CD4-positive, CD25-positive, alpha-beta regulatory T cell (primary cell): ENCODE data around the gene TAP1. TPM values are rescaled to one million over a fixed set of nuclear protein-coding genes. Genes with fewer than 3 reads are reported as not detected.
A peak's percentile ranks its signal among the peaks of the same experiment; 100 is the strongest.

Experiments used
- ATAC-seq, 2 donors: fragments of 150-1000 bp; cut with Tn5 transposase; one replicate each; pipeline ENCODE4 v1.10.0; 2021; ENCODE audit warnings: low read depth in 2 of 2, moderate number of reproducible peaks in 2 of 2, moderate library complexity in 1 of 2
- DNase-seq, 3 donors: peaks; one replicate each; pipeline versions ENCODE4 v3.0.0 to v3.0.0-alpha.2; 2012 to 2022; ENCODE audit warnings: mixed read lengths in 1 of 3
- H3K27ac ChIP-seq: one replicate; pipeline ENCODE4 v1.7.0; 2013; ENCODE audit warnings: mild to moderate bottlenecking, low read length; ENCODE audit not compliant: insufficient read depth, poor library complexity, severe bottlenecking
- H3K27me3 ChIP-seq: one replicate; pipeline ENCODE4 v1.7.0; 2013; ENCODE audit warnings: low read length; ENCODE audit not compliant: control insufficient read depth, insufficient read depth
- H3K36me3 ChIP-seq: one replicate; pipeline ENCODE4 v1.7.0; 2013; ENCODE audit warnings: mild to moderate bottlenecking, low read length, moderate library complexity; ENCODE audit not compliant: control insufficient read depth, insufficient read depth
- H3K4me1 ChIP-seq: 2 replicates; pipeline ENCODE4 v1.7.0; 2013; ENCODE audit warnings: mild to moderate bottlenecking, low read length; ENCODE audit not compliant: insufficient read depth, control insufficient read depth, poor library complexity, severe bottlenecking
- H3K4me3 ChIP-seq: one replicate; pipeline ENCODE4 v1.7.0; 2013; ENCODE audit warnings: low read depth, mild to moderate bottlenecking, low read length, moderate library complexity
- H3K9me3 ChIP-seq, 2 experiments: 1 replicate in 1 of 2; 2 replicates in 1 of 2; pipeline ENCODE4 v1.7.0; 2013; ENCODE audit warnings: low read length in 2 of 2, mild to moderate bottlenecking in 1 of 2, moderate library complexity in 1 of 2; ENCODE audit not compliant: control insufficient read depth in 2 of 2
- H3K27ac Mint-ChIP-seq, 3 donors: one replicate each; pipeline ENCODE4 v1.8.0; 2020 to 2022; ENCODE audit warnings: mild to moderate bottlenecking in 3 of 3, mixed read lengths in 3 of 3, moderate library complexity in 2 of 3
- H3K27me3 Mint-ChIP-seq: one replicate; pipeline ENCODE4 v1.8.0; 2022; ENCODE audit warnings: mild to moderate bottlenecking, mixed read lengths
- H3K36me3 Mint-ChIP-seq: one replicate; pipeline ENCODE4 v1.8.0; 2020; ENCODE audit warnings: mixed read lengths
- H3K4me1 Mint-ChIP-seq, 4 donors: one replicate each; pipeline ENCODE4 v1.8.0; 2020 to 2022; ENCODE audit warnings: mixed read lengths in 4 of 4, mild to moderate bottlenecking in 1 of 4
- H3K4me3 Mint-ChIP-seq, 4 donors: one replicate each; pipeline ENCODE4 v1.8.0; 2020 to 2022; ENCODE audit warnings: mild to moderate bottlenecking in 4 of 4, mixed read lengths in 4 of 4, moderate library complexity in 3 of 4
- H3K9me3 Mint-ChIP-seq, 7 donors: one replicate each; pipeline ENCODE4 v1.8.0; 2020 to 2022; ENCODE audit warnings: mixed read lengths in 7 of 7, mild to moderate bottlenecking in 3 of 7, moderate library complexity in 2 of 7
- polyA plus RNA-seq, 4 donors: library from polyadenylated mRNA; unstranded; fragments of 300-500 nt; fragmentation: Illumina TruSeq; gene quantifications; one replicate each; pipeline ENCODE4 v1.2.3, GENCODE V29; 2021
- total RNA-seq: library from RNA; stranded (reverse); gene quantifications from one replicate; pipeline ENCODE4 v1.2.3, GENCODE V29; 2022

TAP1 gene
- total and polyA plus RNA-seq, 5 donors from 2014 or later, result 220 to 477 (median 430) TPM

DNA sequence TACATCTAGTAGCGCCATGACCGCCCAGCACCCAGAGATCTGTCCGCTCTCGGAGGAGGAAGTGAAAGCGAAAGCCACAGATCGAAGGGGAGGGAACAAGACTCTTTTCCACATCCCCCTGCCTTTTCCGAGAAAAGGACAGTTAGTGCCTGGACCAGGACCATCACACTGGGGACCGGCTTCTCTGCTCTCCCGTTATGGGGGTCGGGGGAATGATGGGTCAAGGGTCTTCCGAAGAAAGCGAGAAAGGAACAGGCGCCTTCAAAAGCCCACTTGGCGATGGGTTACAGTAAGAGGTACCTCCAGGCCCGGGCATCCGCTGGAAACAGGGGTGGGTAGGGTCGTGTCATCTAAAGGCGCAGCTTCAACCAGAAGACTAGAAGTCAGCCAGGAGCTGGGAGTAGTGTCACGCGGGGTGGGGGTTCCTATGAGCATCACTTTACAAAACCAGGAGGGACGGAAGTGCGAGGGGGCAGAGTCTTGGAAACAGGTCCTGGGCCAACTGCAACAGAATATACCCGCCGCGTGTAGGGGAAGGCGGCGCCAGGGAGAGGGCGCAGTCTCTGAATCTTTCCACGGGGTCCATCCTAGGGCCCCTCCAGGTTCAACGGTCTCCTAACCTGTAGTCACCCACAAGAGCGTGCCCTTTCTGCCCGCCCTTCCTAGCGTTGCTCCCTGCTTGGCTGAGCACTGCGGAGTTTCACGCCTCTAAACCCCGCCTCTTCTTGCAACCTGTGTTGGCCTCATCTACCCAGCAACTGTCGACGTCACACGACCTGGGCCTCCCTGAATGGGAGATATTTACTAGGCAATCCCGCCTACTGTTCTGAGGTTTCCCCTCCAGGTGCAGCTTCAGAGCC lies 9.3 kb downstream of the TAP1 start, which contains the start of gene PSMB8:
TSS of gene PSMB8 (minus strand) at position 69 of the 860 bp plus-strand sequence. CDS start at position 18, 51 bp downstream.
- Histone ChIP-seq H3K27ac (peak within 1 kb of the TSS; percentile 99), H3K27me3 (no peaks in the 10 kb centered on the region), H3K9me3 (no peaks in the 10 kb centered on the region), H3K36me3 (peaks cover 58% of the 10 kb centered on the region), H3K4me3 (peak within 1 kb of the TSS; percentile 94), H3K4me1 (peaks cover 90% of the 10 kb centered on the region)
- ATAC-seq (peak; percentile 83 to 84), DNase-seq (peak; percentile 98 to 99 (median 98))
- peak within 1 kb of the TSS; percentile 96 to 99 (median 98) for H3K4me3 Mint-ChIP-seq
- H3K36me3 Mint-ChIP-seq, result peaks cover 75% of the 10 kb centered on the region
- peak within 1 kb of the TSS; percentile 100 for H3K27ac Mint-ChIP-seq
- H3K9me3 Mint-ChIP-seq, result no peaks in the 10 kb centered on the region
- peaks cover 4% of the 10 kb centered on the region for H3K27me3 Mint-ChIP-seq
- H3K4me1 Mint-ChIP-seq, result peaks cover 14 to 82% (median 62%) of the 10 kb centered on the region in 4 donors

DNA sequence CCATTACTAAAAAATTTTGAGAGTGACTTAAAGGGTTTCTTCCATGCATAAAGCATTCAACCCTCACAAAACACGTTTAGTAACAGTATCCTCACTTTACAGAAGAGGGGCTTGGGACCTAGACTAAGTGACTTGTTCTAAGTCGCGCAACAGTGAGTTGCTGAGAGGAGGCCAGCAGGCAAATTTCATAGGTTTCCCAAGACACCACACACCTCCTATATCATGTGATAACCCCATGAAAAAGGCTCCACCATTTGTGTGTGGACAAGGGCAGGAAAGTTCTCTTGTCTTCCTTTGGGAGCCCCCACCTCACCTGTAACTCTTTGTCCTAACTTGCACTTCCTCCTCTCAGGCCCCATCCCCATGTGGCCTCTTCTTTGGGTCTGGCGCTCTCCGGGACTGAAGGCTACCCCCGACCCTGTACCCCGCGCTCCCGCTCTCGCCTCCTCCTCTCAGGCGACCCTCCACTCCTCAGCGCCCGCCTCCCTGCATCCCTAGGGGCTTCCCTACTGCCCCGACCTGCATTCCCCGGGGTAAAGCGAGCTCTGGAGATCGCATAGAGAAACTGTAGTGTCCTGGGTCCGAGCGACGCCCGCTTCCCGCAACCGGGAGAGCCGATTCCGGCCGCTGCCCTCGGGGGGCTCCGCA lies 10.0 kb downstream of the TAP1 start:
- H3K27me3 Mint-ChIP-seq, result peaks cover 4% of the 10 kb centered on the region
- Histone ChIP-seq H3K27me3 (no peaks in the 10 kb centered on the region), H3K27ac (peak overlapping the region; percentile 99), H3K36me3 (peaks cover 50% of the 10 kb centered on the region), H3K4me3 (peak overlapping the region; percentile 94), H3K9me3 (no peaks in the 10 kb centered on the region), H3K4me1 (peaks cover 88% of the 10 kb centered on the region)
- DNase-seq, result peak in 1 of 3 donors; percentile 39
- no peaks in the 10 kb centered on the region for H3K9me3 Mint-ChIP-seq
- peak overlapping the region; percentile 100 for H3K27ac Mint-ChIP-seq
- H3K4me3 Mint-ChIP-seq, result peak overlapping the region; percentile 96 to 99 (median 98)
- peaks cover 67% of the 10 kb centered on the region for H3K36me3 Mint-ChIP-seq
- H3K4me1 Mint-ChIP-seq, result peaks cover 15 to 82% (median 58%) of the 10 kb centered on the region in 4 donors
- ATAC-seq, result no peak

DNA sequence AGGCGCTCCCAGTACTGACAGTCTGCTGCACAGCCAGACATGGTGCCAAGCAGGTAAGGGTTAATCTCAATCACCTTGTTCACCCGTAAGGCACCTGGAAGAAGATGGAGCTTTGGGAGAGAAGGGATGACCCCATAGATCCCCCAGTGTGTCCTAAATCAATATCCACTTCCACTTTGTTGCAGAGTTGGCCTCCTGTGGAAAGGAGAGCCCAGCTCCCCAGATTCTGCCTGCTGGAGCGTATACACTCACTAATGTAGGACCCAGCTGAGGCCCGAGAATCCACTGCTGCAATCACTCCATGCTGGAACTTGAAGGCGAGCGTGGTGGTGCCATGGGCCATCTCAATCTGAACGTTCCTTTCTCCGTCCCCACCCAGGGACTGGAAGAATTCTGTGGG lies 10.8 kb downstream of the TAP1 start:
- Mint-ChIP-seq H3K4me1 (peaks cover 9 to 75% (median 51%) of the 10 kb centered on the region in 4 donors), H3K36me3 (peaks cover 60% of the 10 kb centered on the region), H3K9me3 (no peaks in the 10 kb centered on the region), H3K4me3 (peak overlapping the region; percentile 96 to 99 (median 98)), H3K27me3 (peaks cover 4% of the 10 kb centered on the region), H3K27ac (peak overlapping the region; percentile 100)
- DNase-seq (no peak), ATAC-seq (no peak)
- Histone ChIP-seq H3K27ac (peak overlapping the region; percentile 99), H3K4me1 (peaks cover 85% of the 10 kb centered on the region), H3K4me3 (peak overlapping the region; percentile 94), H3K36me3 (peaks cover 42% of the 10 kb centered on the region), H3K9me3 (no peaks in the 10 kb centered on the region), H3K27me3 (no peaks in the 10 kb centered on the region)

DNA sequence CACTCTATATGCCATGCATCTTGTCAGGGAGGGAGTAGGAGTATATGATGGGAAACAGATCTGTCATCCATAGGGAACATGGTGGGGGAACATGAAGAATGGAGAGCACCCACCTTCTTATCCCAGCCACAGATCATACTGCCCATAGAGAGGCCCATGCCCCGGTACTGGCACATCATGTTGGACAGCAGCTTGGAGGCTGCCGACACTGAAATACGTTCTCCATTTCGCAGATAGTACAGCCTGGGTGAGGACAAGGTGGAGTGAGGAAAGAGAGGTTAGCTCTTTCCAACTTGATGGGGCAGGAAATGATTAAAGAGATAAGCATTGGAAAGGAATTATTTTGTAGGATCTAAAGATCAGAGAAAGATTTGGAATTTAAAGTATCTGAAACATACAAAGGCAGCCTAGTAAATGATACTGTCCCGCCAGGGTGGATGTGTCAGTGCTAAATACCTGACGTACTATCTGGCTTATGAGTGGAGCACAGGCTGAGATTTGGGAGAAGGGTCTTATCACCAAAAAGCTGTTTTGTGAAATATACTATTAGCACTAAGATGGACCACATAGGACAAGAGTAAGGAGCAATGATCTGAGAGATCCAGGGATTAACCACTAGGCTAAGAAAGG lies 11.4 kb downstream of the TAP1 start:
- no peak for DNase-seq
- peaks cover 85% of the 10 kb centered on the region for H3K4me1 ChIP-seq
- peak overlapping the region; percentile 99 for H3K27ac ChIP-seq
- peaks cover 4% of the 10 kb centered on the region for H3K27me3 Mint-ChIP-seq
- H3K9me3 Mint-ChIP-seq, result no peaks in the 10 kb centered on the region
- H3K36me3 Mint-ChIP-seq, result peaks cover 54% of the 10 kb centered on the region
- H3K27me3 ChIP-seq, result no peaks in the 10 kb centered on the region
- H3K36me3 ChIP-seq, result peaks cover 37% of the 10 kb centered on the region
- H3K27ac Mint-ChIP-seq, result peak overlapping the region; percentile 98 to 100 (median 100)
- H3K4me3 Mint-ChIP-seq, result peak overlapping the region; percentile 96 to 99 (median 98)
- peak overlapping the region; percentile 94 for H3K4me3 ChIP-seq
- peaks cover 12 to 75% (median 50%) of the 10 kb centered on the region in 4 donors for H3K4me1 Mint-ChIP-seq
- H3K9me3 ChIP-seq, result no peaks in the 10 kb centered on the region
- ATAC-seq, result no peak

DNA sequence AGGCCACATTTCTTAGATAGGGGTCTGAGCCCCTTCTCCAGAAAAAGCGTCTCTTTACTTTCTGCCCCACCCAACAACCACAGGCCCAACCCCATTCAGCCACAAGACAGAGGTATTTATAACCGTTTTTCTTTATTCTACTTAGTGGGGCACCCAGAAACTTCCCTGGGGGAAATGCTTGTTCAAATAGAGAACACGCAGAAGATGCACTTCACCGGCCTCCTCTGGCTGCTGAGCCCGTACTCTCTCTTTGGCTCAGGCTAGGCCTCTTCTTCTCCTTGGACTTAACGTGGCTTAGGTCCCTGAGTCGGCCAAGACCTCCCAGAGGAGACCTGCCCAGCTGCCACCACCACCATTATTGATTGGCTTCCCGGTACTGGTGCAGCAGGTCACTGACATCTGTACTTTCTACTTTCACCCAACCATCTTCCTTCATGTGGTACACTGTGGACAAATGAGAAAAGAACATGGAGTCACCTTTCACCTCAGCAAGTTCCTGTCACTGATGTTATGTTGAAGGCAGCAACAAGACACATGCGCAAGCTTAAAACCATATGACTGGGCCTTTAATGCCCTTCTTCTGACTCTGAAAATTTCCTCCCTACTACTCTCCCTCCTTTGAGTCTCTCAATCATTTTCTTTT lies 12.8 kb downstream of the TAP1 start:
- Histone ChIP-seq H3K4me3 (peak overlapping the region; percentile 43), H3K27me3 (no peaks in the 10 kb centered on the region), H3K9me3 (no peaks in the 10 kb centered on the region), H3K36me3 (peaks cover 32% of the 10 kb centered on the region), H3K4me1 (peaks cover 84% of the 10 kb centered on the region), H3K27ac (peak overlapping the region; percentile 99)
- peaks cover 4% of the 10 kb centered on the region for H3K27me3 Mint-ChIP-seq
- ATAC-seq (no peak), DNase-seq (peak in 2 of 3 donors; percentile 48 to 75)
- peak overlapping the region; percentile 96 to 99 (median 98) for H3K4me3 Mint-ChIP-seq
- H3K4me1 Mint-ChIP-seq, result peaks cover 25 to 75% (median 57%) of the 10 kb centered on the region in 4 donors
- peak overlapping the region; percentile 85 to 100 (median 98) for H3K27ac Mint-ChIP-seq
- no peaks in the 10 kb centered on the region for H3K9me3 Mint-ChIP-seq
- peaks cover 54% of the 10 kb centered on the region for H3K36me3 Mint-ChIP-seq

DNA sequence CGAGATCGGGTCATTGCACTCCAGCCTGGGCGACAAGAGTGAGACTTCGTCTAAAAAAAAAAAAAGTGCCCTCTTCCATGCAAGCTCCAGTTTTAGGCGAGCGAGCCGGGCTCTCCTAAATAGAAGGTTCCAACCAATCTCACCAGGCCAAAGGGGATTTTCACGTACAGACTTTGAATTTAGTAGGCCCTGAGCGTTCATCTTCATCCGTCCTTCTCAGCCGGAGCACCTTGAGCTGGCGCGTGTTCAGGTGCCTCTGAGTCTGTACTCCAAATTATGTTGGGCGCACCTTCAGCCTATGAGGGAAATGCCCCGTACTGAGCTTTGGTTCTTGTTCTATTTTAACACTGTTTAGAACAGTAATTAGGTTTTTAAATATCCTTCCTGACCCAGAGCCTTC lies 14.1 kb downstream of the TAP1 start:
- Histone ChIP-seq H3K9me3 (no peaks in the 10 kb centered on the region), H3K36me3 (peaks cover 38% of the 10 kb centered on the region), H3K27me3 (no peaks in the 10 kb centered on the region), H3K4me3 (no peak overlapping the region), H3K4me1 (peaks cover 82% of the 10 kb centered on the region), H3K27ac (peak overlapping the region; percentile 99)
- no peaks in the 10 kb centered on the region for H3K27me3 Mint-ChIP-seq
- ATAC-seq (no peak), DNase-seq (no peak)
- peaks cover 32 to 82% (median 64%) of the 10 kb centered on the region in 4 donors for H3K4me1 Mint-ChIP-seq
- H3K27ac Mint-ChIP-seq, result peak overlapping the region; percentile 85 to 100 (median 98)
- H3K9me3 Mint-ChIP-seq, result no peaks in the 10 kb centered on the region
- H3K36me3 Mint-ChIP-seq, result peaks cover 55% of the 10 kb centered on the region
- peak overlapping the region; percentile 33 to 97 (median 96) for H3K4me3 Mint-ChIP-seq
